WTC11 (cell line): ENCODE results near the gene PPM1E. TPM values are rescaled to one million over a fixed set of nuclear protein-coding genes. Genes with fewer than 3 reads are reported as not detected.

ENCODE experiments used
- ATAC-seq: fragments of 200-7000 bp; cut with Tn5 transposase; 2 replicates; pipeline ENCODE4 v1.10.0; 2021; ENCODE audit warnings: mild to moderate bottlenecking, moderate library complexity
- CTCF ChIA-PET: fragments of 300-600 bp; sonication (Branson Sonifier 250); formaldehyde crosslinking; loops from one replicate; lab custom pipeline; 2021; ENCODE audit warnings: antibody characterized with exemption; lab: Charles Lee
- POLR2A ChIA-PET: fragments of 350-600 bp; sonication (Branson Sonifier 250); formaldehyde crosslinking; loops from one replicate; lab custom pipeline; 2021; ENCODE audit warnings: antibody characterized with exemption; lab: Charles Lee
- DNase-seq: peaks from one replicate; pipeline ENCODE4 v3.0.0; 2021; ENCODE audit warnings: low spot score
- H3K27ac Mint-ChIP-seq: 2 replicates; pipeline ENCODE4 v1.8.0; 2021; ENCODE audit warnings: mixed read lengths
- H3K27me3 Mint-ChIP-seq: 2 replicates; pipeline ENCODE4 v1.8.0; 2021; ENCODE audit warnings: low read depth, mild to moderate bottlenecking, moderate library complexity, mixed read lengths
- H3K36me3 Mint-ChIP-seq: 2 replicates; pipeline ENCODE4 v1.8.0; 2021; ENCODE audit warnings: mixed read lengths
- H3K4me1 Mint-ChIP-seq: 2 replicates; pipeline ENCODE4 v1.8.0; 2022; ENCODE audit warnings: mixed read lengths
- H3K4me3 Mint-ChIP-seq: 2 replicates; pipeline ENCODE4 v1.8.0; 2021; ENCODE audit warnings: mild to moderate bottlenecking, moderate library complexity, mixed read lengths
- H3K9me3 Mint-ChIP-seq: 2 replicates; pipeline ENCODE4 v1.8.0; 2021; ENCODE audit warnings: mixed read lengths
- ATF3 ChIP-seq: sonication (generic); formaldehyde crosslinking; conservative IDR thresholded peaks from 2 replicates; pipeline ENCODE4 v1.8.1; 2022; ENCODE audit warnings: mild to moderate bottlenecking, missing genetic modification reagents
- CREB1 ChIP-seq: sonication (generic); formaldehyde crosslinking; IDR thresholded peaks from 2 replicates; pipeline ENCODE4 v1.8.0; 2023; ENCODE audit warnings: mild to moderate bottlenecking, missing genetic modification reagents
- EMX1 ChIP-seq: fragments of 250-450 bp; sonication (Bioruptor Pico); IDR thresholded peaks from 2 replicates; pipeline ENCODE4 v1.8.0; 2021; ENCODE audit warnings: mild to moderate bottlenecking
- ESRRA ChIP-seq: sonication (generic); formaldehyde crosslinking; IDR thresholded peaks from 2 replicates; pipeline ENCODE4 v1.8.1; 2022; ENCODE audit warnings: mild to moderate bottlenecking, missing genetic modification reagents, borderline replicate concordance
- ETV6 ChIP-seq: sonication (generic); formaldehyde crosslinking; IDR thresholded peaks from 2 replicates; pipeline ENCODE4 v1.8.1; 2022; ENCODE audit warnings: mild to moderate bottlenecking, missing genetic modification reagents
- FOXJ3 ChIP-seq: sonication (generic); formaldehyde crosslinking; IDR thresholded peaks from 2 replicates; pipeline ENCODE4 v1.9.0; 2021; ENCODE audit warnings: missing genetic modification reagents, mild to moderate bottlenecking, borderline replicate concordance
- GRHL2 ChIP-seq: fragments of 250-450 bp; sonication (Bioruptor Pico); IDR thresholded peaks from 2 replicates; pipeline ENCODE4 v1.8.0; 2022; ENCODE audit warnings: mild to moderate bottlenecking, moderate library complexity; ENCODE audit not compliant: insufficient replicate concordance, severe bottlenecking
- HMGA2 ChIP-seq: fragments of 250-450 bp; sonication (Bioruptor Pico); IDR thresholded peaks from 2 replicates; pipeline ENCODE4 v1.4.0; 2021; ENCODE audit warnings: mild to moderate bottlenecking, moderate library complexity
- HMGXB4 ChIP-seq: sonication (generic); formaldehyde crosslinking; IDR thresholded peaks from 2 replicates; pipeline ENCODE4 v1.8.1; 2023; ENCODE audit warnings: mild to moderate bottlenecking, moderate library complexity, missing genetic modification reagents
- IRF1 ChIP-seq: sonication (generic); formaldehyde crosslinking; IDR thresholded peaks from 2 replicates; pipeline ENCODE4 v1.8.0; 2023; ENCODE audit warnings: missing genetic modification reagents
- IRF2 ChIP-seq: sonication (generic); formaldehyde crosslinking; IDR thresholded peaks from 2 replicates; pipeline ENCODE4 v1.8.0; 2022; ENCODE audit warnings: low read depth, missing genetic modification reagents, borderline replicate concordance
- PRDM15 ChIP-seq: sonication (generic); formaldehyde crosslinking; IDR thresholded peaks from 2 replicates; pipeline ENCODE4 v1.8.0; 2022; ENCODE audit warnings: missing genetic modification reagents
- TEAD1 ChIP-seq: sonication (generic); formaldehyde crosslinking; IDR thresholded peaks from 2 replicates; pipeline ENCODE4 v1.8.0; 2022; ENCODE audit warnings: mild to moderate bottlenecking, missing genetic modification reagents
- ZBTB43 ChIP-seq: sonication (generic); formaldehyde crosslinking; IDR thresholded peaks from 2 replicates; pipeline ENCODE4 v1.8.1; 2023; ENCODE audit warnings: mild to moderate bottlenecking, missing genetic modification reagents
- ZNF317 ChIP-seq: sonication (generic); formaldehyde crosslinking; IDR thresholded peaks from 2 replicates; pipeline ENCODE4 v1.8.1; 2023; ENCODE audit warnings: low read depth, mild to moderate bottlenecking, moderate library complexity, missing genetic modification reagents, borderline replicate concordance
- ZNF425 ChIP-seq: fragments of 250-450 bp; sonication (Bioruptor Pico); conservative IDR thresholded peaks from 2 replicates; pipeline ENCODE4 v1.9.0; 2021; ENCODE audit warnings: mild to moderate bottlenecking
- ZSCAN18 ChIP-seq: fragments of 250-450 bp; sonication (Bioruptor Pico); IDR thresholded peaks from 2 replicates; pipeline ENCODE4 v2.1.2; 2022; ENCODE audit warnings: mild to moderate bottlenecking, moderate library complexity
- total RNA-seq: library from RNA; stranded (reverse); gene quantifications from 3 replicates; pipeline ENCODE4 v1.2.3, GENCODE V29; 2021

PPM1E gene
- total RNA-seq, 1 experiment from 2014 or later = 8.1 TPM

- TF ChIP-seq PRDM15 (CRISPR knock-in tag) (no peak), CREB1 (CRISPR knock-in tag) (no peak)
- TF ChIP-seq, all 79 proteins: peak for 0
These were observed 165.1 kb downstream of the PPM1E start (continued) for GRCh38 chr17:58920773-58921172.

- CTCF ChIA-PET = no interaction called here
- H3K36me3 Mint-ChIP-seq = no peaks in the 10 kb centered on the region
- H3K4me1 Mint-ChIP-seq = no peaks in the 10 kb centered on the region
- no peak overlapping the region for H3K4me3 Mint-ChIP-seq
- H3K27me3 Mint-ChIP-seq = no peaks in the 10 kb centered on the region; the same call in 1 of the 2 replicates
- H3K9me3 Mint-ChIP-seq = no peaks in the 10 kb centered on the region
- no peak overlapping the region for H3K27ac Mint-ChIP-seq
- DNase-seq = no peak
- TF ChIP-seq ESRRA (CRISPR knock-in tag) (no peak), ZNF317 (no peak), CREB1 (CRISPR knock-in tag) (no peak), EMX1 (no peak)
- POLR2A ChIA-PET = no interaction called here
- no peak for ATAC-seq
These were observed 177.3 kb downstream of the PPM1E start for GRCh38 chr17:58932956-58933355.

GRCh38 chr17:58936295-58936694, 180.6 kb downstream of the PPM1E start:
- Mint-ChIP-seq H3K27ac (no peak overlapping the region), H3K4me3 (no peak overlapping the region), H3K27me3 (no peaks in the 10 kb centered on the region), H3K36me3 (no peaks in the 10 kb centered on the region), H3K4me1 (no peaks in the 10 kb centered on the region), H3K9me3 (no peaks in the 10 kb centered on the region)
- ATAC-seq (no peak), DNase-seq (no peak)
- TF ChIP-seq ATF3 (CRISPR knock-in tag) (no peak), TEAD1 (CRISPR knock-in tag) (no peak), HMGA2 (CRISPR knock-in tag) (no peak), ZBTB43 (CRISPR knock-in tag) (no peak), ETV6 (CRISPR knock-in tag) (no peak), IRF2 (CRISPR knock-in tag) (no peak), IRF1 (CRISPR knock-in tag) (no peak)
- ChIA-PET CTCF (no interaction called here), POLR2A (no interaction called here)

GRCh38 chr17:58944166-58944565, 188.5 kb downstream of the PPM1E start:
- ATAC-seq = no peak
- peaks cover 7% of the 10 kb centered on the region for H3K9me3 Mint-ChIP-seq
- H3K27ac Mint-ChIP-seq = no peak overlapping the region
- no peaks in the 10 kb centered on the region for H3K27me3 Mint-ChIP-seq
- no peak overlapping the region for H3K4me3 Mint-ChIP-seq
- POLR2A ChIA-PET = no interaction called here
- 0 out of 2 replicates have a peak, but pooled peaks cover 6% of the 10 kb centered on the region for H3K36me3 Mint-ChIP-seq
- DNase-seq = no peak
- CTCF ChIA-PET = interaction anchor here (0.7 kb wide), 1 partner anchor 562 kb away, joined by 3 read pairs; no protein-coding TSS in a partner anchor
- no peaks in the 10 kb centered on the region for H3K4me1 Mint-ChIP-seq
- TF ChIP-seq ZNF425 (no peak), GRHL2 (CRISPR knock-in tag) (no peak), FOXJ3 (no peak), HMGXB4 (CRISPR knock-in tag) (no peak), ZSCAN18 (CRISPR knock-in tag) (no peak)
